ENCODE data around the gene PICALM.

Gene PICALM

DNA sequence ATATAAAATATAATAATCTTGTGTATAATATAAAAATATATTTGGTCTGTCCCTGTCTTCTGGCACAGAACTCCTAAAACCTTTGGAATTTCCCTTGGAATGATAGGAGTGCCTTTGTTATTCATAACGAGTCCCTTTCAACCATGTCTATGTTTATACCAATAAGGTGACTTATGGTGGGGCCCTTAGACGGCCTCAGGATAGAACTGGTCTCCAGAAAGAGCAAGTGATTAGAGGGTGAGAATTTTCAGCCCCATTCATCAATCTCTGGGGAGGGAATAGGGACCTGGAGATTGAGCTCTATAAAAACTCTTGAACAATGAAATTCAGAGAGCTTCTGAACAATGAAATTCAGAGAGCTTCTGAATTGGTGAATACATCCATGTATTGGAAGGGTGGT, 18.4 kb upstream of the PICALM start:
- CTCF ChIA-PET: interaction anchor here (0.7 to 1.8 kb wide), 4 partner anchors 9 to 36 kb away, joined by 3 to 6 read pairs (median 4); partner anchors contain the start of gene PICALM
- TF ChIP-seq, protein P1, sequence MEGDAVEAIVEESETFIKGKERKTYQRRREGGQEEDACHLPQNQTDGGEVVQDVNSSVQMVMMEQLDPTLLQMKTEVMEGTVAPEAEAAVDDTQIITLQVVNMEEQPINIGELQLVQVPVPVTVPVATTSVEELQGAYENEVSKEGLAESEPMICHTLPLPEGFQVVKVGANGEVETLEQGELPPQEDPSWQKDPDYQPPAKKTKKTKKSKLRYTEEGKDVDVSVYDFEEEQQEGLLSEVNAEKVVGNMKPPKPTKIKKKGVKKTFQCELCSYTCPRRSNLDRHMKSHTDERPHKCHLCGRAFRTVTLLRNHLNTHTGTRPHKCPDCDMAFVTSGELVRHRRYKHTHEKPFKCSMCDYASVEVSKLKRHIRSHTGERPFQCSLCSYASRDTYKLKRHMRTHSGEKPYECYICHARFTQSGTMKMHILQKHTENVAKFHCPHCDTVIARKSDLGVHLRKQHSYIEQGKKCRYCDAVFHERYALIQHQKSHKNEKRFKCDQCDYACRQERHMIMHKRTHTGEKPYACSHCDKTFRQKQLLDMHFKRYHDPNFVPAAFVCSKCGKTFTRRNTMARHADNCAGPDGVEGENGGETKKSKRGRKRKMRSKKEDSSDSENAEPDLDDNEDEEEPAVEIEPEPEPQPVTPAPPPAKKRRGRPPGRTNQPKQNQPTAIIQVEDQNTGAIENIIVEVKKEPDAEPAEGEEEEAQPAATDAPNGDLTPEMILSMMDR (IDR thresholded peaks at IDR 0.05; ENCODE audit: control extremely low read depth, extremely low read depth, low read depth, missing control alignments): no peak
- DNase-seq (ENCODE audit: extremely low spot score): no peak
- POLR2A ChIA-PET: no interaction called here

DNA sequence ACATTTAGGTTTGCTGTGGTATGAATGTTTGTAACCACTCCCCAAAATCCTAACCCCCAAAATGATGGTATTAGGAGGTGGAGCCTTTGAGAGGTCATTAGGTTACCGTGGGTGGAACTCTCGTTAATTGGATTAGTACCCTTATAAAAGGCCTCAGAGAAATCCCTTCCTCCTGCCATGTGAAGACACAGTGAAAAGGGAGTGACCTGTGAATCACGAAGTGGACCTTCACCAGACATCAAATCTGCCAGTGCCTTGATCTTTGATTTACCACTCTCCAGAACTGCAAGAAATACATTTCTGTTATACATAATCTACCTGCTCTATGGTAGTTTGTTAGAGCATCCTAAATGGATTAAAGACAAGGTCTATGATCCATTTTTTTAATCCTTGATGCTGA, 12.6 kb upstream of the PICALM start:
- CTCF ChIA-PET: interaction anchor here (1.2 to 1.3 kb wide), 2 partner anchors 19 to 23 kb away, joined by 3 to 5 read pairs; no protein-coding TSS in a partner anchor
- POLR2A ChIA-PET: no interaction called here
- no peak for DNase-seq (ENCODE audit: extremely low spot score)
- TF ChIP-seq, protein P1 (IDR thresholded peaks at IDR 0.05; ENCODE audit: control extremely low read depth, extremely low read depth, low read depth, missing control alignments): no peak

DNA sequence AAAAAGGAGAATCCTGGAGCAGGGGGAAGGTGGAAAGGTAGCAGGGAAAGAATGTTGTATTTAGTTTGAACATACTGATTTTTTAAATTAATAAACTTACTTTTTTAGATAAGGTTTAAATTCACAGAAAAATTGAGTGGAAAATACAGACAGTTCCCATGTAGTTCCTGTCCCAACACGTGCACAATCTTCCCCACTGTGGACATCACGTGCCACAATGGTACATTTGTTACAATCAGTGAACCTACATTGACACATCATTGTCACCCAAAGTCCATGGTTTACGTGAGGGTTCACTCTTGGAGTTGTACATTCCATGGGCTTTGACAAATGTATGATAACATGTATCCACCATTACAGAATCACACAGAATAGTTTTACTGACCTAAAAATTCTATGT, 10.5 kb upstream of the PICALM start:
- no peak for DNase-seq (ENCODE audit: extremely low spot score)
- POLR2A ChIA-PET: no interaction called here
- CTCF ChIA-PET: no interaction called here
- TF ChIP-seq, protein P1 (IDR thresholded peaks at IDR 0.05; ENCODE audit: control extremely low read depth, extremely low read depth, low read depth, missing control alignments): no peak

DNA sequence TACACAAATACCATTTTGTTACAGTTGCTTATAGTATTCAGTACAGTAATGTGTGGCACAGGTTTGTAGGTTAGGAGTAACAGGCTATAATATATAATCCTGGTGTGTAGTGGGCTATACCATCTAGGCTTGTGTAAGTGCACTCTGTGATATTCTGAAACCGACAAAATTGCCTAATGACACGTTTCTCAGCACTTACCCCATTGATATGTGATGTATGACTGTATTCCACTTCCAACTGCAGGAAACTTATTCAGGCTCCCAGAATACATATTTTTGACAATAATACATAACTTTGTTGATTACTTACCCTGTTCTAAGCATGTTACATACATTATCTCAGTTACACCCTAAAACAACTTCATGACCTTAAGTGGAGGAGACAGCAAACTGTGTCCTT, 5.1 kb upstream of the PICALM start:
- TF ChIP-seq, protein P1 (IDR thresholded peaks at IDR 0.05; ENCODE audit: control extremely low read depth, extremely low read depth, low read depth, missing control alignments): no peak
- ChIA-PET POLR2A (no interaction called here), CTCF (interaction anchor here (0.6 kb wide), 1 partner anchor 25 kb away, joined by 3 read pairs; no protein-coding TSS in a partner anchor)
- no peak for DNase-seq (ENCODE audit: extremely low spot score)

DNA sequence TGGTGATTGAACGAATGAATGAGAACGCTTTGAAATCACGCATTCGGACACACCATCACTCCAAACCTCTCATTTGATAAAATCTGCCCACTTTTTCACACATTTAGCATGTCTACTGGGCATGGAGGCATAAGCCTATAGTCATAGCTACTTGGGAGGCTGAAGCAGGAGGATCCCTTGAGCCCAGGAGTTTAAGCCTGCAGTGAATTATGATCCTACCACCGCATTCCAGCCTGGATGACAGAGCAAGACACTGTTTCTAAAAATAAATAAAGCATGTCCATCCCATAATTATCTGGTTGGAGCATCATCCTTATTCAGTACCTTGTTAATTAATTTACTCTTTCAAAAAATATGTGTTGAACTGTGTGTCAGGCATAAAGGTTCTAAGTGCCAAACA, 3.3 kb upstream of the PICALM start:
- TF ChIP-seq, protein P1 (IDR thresholded peaks at IDR 0.05; ENCODE audit: control extremely low read depth, extremely low read depth, low read depth, missing control alignments): no peak
- ChIA-PET CTCF (no interaction called here), POLR2A (no interaction called here)

DNA sequence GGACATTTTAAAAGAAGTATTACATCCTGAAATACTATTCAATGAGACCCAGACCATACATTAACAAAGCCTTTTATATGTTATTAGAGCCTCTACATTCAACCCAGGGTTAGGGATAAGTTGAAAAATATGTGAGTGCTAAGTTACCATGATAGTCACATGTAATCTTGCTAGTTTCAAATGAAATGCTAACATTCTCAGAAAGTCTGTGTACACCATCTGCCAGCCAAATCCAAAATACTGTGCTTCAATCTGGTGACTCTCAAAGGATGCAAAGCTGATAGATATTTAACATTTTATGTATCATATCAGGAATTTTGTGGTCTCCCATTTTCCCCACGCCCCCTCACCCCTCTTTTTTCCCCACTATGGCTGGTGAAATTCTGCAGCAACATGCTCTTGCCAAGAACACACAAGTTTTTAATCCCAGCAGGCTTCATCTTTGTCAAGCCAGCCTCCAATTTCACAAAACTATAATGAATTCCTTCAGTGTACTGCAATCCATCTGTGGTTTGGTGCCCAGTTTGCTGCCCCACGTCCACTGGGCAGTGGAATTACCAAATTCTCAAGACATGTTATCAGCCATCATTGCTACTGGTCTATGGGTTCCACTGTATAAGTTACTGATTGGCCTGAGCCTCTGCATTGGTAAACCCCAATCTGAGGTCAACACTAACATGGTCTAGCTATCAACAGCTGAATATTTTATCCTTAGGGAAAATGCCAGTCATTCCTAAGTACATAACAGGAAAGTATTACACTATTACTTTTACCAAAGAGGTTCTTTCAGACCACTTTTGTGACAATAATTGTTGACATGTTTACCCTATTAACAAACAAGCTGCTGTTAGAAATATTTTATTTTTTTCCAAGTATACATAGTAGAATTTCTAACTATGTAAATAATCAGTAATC, 1.5 kb upstream of the PICALM start:
- ChIA-PET CTCF (interaction anchor here (0.8 to 3.0 kb wide), 10 partner anchors 12 to 201 kb away, joined by 3 to 16 read pairs (median 4); no protein-coding TSS in a partner anchor), POLR2A (interaction anchor here (0.6 kb wide), 1 partner anchor 123 kb away, joined by 3 read pairs; no protein-coding TSS in a partner anchor)
- DNase-seq (ENCODE audit: extremely low spot score): no peak
- TF ChIP-seq, protein P1 (IDR thresholded peaks at IDR 0.05; ENCODE audit: control extremely low read depth, extremely low read depth, low read depth, missing control alignments): no peak

More for the DNA sequence above, 3.3 kb upstream of the PICALM start:
- no peak for DNase-seq (ENCODE audit: extremely low spot score)
